ENCODE data around the gene FIG4.
"Not testable (repeated sequence)": the region's sequence is repeated elsewhere in the genome, so short reads cannot be mapped to it uniquely, and the experiment has no call there.

Gene FIG4

GRCh38 chr6:109854541-109855308 lies 163.6 kb downstream of the FIG4 start:
- no peak for DNase-seq (ENCODE audit: low spot score)

GRCh38 chr6:109855476-109856040 lies 164.5 kb downstream of the FIG4 start:
- DNase-seq (ENCODE audit: low spot score): not testable (repeated sequence)

GRCh38 chr6:109861946-109862345 lies 170.8 kb downstream of the FIG4 start:
- no peak for DNase-seq (ENCODE audit: low spot score)

- no peak for DNase-seq (ENCODE audit: low spot score)
Measured at GRCh38 chr6:109864050-109864449, 173.0 kb downstream of the FIG4 start.

DNA sequence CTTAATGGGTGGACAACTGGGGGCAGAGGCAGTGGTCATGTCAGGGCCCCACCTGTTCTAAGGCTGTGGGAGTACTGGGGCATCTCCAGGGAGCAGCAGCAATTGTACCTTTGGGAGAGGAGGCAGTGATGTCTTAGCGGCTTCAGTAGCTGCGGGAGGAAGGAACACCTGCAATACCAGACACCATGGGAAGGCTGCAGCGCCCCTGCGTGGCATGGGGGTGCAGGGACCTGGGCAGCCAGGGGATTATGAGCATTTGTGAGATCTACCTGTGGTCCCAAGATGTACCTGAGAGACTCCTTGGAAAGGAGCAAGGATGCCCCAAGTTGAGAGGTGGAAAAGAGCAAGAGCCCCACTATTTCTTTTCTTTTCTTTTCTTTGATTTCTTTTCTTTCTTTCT lies 174.9 kb downstream of the FIG4 start:
- DNase-seq (ENCODE audit: low spot score): no peak

DNA sequence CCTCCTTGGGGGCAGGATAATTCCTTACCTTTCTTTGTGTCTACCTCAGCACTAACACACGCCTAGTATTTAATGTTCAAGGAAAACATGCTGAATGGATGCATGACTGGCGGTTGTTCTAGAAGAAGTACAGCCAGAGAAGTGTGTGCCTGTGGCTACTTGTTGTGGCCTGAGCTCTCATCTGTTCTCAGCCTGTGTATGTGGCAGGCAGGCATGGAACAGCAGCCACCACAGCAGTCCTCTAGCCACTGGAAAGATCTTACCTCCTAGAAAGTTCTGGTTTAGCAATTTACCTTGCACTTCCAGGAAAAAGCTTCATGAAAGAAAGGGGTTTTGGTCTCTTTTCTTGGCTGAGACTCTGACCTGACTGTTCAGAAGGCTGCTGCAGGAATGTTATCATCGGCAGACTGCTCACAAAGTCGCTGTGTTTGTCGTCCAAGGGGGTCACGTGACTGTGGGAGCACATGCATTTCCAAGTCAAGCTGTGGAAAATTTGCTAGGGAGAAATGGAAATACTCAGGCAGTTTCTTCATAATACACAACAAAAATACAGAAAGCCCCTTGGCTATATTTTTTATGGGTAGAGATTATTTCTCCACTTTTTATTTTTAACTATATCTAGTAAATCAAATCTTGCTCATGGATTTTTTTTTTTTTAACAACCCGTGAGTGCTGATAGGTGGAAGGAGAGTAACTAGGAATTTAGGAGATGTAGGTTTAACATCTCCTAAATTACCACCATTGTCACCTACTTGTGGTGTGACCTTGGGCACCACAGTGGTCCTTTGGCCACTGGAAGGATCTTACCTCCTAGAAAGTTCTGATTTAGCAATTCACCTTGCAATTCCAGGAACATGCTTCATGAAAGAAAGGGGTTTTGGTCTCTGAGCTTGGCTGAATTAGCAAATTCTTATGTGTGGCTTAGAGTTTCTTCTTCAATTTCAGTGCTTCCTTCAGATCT lies 176.2 kb downstream of the FIG4 start:
- DNase-seq (ENCODE audit: low spot score): no peak

DNA sequence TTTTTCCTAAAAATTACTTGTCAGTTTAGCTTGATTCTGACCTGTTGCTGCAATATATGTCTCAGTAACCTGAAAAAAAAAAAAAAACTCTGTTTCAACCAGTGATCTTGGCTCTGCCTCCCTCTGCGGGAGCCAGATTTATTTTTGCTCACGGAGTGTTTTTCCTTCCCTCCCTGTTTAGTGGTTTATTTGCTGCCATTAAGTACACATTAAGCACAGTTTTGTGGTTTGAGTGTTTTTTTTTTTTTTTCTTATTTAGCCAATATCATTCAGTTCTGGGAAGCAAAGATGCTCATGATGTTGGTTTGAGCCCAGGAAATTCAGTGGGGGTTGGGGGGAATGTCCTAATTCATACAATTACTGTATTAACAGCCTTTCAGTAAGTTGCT lies 176.9 kb downstream of the FIG4 start:
- no peak for DNase-seq (ENCODE audit: low spot score)

DNA sequence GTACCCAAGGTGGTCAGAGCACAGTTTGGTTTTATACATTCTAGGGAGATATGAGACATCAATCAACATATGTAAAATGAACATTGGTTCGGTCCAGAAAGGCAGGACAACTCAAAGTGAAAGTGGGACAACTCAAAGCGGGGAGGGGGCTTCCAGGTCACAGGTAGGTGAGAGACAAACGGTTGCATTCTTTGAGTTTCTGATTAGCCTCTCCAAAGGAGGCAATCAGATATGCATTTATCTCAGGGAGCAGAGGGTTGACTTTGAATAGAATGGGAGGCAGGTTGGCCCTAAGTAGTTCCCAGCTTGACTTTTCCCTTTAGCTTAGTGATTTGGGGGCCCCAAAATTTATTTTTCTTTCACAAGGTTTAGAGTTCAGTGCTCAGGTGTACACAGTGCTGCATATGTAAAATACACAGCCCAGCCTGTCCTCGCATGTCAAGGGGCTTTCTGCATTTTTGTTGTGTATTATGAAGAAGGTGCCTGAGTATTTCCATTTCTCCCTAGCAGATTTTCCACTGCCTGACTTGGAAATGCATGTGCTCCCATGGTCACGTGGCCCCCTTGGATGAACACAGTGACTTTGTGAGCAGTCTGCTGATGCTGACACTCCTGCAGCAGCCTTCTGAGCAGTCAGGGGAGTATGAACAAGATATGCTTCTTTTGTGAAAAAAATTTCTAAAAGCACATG lies 178.4 kb downstream of the FIG4 start:
- DNase-seq (ENCODE audit: low spot score): not testable (repeated sequence)

- no peak for DNase-seq (ENCODE audit: low spot score)
Measured at GRCh38 chr6:109870089-109870410, 179.0 kb downstream of the FIG4 start.

GRCh38 chr6:109872549-109872948 lies 181.5 kb downstream of the FIG4 start:
- no peak for DNase-seq (ENCODE audit: low spot score)

DNA sequence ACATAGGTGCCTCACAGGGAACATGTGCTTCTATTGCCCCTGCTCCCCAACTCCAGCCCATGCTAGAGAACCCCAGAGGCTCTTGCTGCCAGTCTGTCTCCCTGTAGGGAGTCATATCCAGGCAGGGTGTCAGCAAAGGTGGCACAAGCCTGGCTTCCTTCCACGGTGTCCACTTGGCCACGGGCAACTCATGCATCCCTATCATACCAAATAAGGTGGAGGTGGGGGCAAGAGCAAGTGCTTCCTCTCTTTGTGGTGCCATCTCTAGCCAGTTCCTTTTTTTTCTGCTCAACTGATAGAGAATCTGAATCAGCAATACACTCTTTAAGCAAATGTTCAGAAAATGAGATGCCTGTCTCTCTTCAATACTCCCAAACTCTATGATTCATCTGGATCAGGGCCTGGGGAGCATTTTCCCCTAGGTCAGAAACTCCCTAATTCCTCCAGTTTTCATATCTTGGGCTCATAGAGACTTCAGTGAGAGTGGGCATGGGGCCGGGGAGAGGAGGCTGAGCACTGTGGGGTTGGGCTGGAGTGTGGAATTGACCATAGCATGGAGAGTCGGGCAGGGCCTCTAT lies 182.0 kb downstream of the FIG4 start:
- DNase-seq (ENCODE audit: low spot score): no peak

- DNase-seq (ENCODE audit: low spot score): no peak
Measured at GRCh38 chr6:109874086-109874485, 183.0 kb downstream of the FIG4 start.

DNA sequence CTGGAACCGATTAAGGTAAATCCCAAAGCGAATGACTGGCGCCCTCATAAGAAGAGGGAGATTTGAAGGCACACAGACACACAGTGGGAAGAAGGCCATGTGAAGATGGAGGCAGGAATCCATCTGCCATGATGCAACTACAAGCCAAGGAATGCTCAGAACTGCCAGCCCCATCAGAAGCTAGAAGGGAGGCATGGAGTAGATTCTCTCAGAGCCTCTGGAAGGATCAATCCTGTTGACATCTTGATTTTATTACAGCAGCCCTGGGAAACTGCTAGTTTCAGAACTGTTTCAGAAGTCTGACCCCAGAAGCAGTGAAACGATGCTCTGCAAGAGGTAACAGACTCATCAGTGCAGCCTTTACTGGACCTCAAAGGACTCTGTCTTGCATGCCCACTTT lies 183.5 kb downstream of the FIG4 start:
- no peak for DNase-seq (ENCODE audit: low spot score)
